ENCODE measurements around the gene AFF3.

DNA sequence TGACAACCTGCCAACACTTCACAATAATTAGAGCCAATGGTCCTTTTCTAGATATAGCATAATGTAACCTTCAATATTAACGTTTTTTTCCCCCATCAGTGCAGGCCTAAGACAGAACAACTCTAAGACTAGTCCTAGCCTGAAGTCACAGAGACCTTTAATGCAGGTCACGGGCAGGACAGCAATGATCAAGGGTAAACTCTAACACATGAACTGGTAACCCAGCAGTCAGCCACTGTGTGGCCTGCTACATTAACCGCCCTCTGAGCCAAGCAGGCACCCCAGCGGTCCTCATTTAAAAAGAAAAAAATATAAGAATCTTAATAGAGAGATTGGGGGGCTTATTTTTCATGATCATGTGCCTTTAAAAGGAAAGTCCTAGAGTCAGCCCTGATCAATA lies 290.6 kb downstream of the AFF3 start:
- TF ChIP-seq, protein P1, sequence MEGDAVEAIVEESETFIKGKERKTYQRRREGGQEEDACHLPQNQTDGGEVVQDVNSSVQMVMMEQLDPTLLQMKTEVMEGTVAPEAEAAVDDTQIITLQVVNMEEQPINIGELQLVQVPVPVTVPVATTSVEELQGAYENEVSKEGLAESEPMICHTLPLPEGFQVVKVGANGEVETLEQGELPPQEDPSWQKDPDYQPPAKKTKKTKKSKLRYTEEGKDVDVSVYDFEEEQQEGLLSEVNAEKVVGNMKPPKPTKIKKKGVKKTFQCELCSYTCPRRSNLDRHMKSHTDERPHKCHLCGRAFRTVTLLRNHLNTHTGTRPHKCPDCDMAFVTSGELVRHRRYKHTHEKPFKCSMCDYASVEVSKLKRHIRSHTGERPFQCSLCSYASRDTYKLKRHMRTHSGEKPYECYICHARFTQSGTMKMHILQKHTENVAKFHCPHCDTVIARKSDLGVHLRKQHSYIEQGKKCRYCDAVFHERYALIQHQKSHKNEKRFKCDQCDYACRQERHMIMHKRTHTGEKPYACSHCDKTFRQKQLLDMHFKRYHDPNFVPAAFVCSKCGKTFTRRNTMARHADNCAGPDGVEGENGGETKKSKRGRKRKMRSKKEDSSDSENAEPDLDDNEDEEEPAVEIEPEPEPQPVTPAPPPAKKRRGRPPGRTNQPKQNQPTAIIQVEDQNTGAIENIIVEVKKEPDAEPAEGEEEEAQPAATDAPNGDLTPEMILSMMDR (IDR thresholded peaks at IDR 0.05 in 2 of 3, conservative IDR thresholded peaks at IDR 0.05 in 1 of 3; ENCODE audit: borderline replicate concordance in 1 of 3, insufficient read depth in 1 of 3, low read depth in 2 of 3, low read length in 2 of 3) = no peak
- TF ChIP-seq TCF7L2 (IDR thresholded peaks at IDR 0.05; ENCODE audit: borderline replicate concordance, extremely low read depth, insufficient read depth, insufficient read length) (no peak), JUND (IDR thresholded peaks at IDR 0.05) (no peak), CEBPB (IDR thresholded peaks at IDR 0.05; ENCODE audit: low read depth) (no peak), POLR2AphosphoS5 (IDR thresholded peaks at IDR 0.05; ENCODE audit: low read depth, low read length) (no peak), POLR2A (IDR thresholded peaks at IDR 0.05; ENCODE audit: borderline replicate concordance, extremely low read depth, insufficient read depth, insufficient read length) (no peak), EZH2 (IDR thresholded peaks at IDR 0.05) (no peak), EGR1 (IDR thresholded peaks at IDR 0.05; ENCODE audit: low read depth) (no peak), RAD21 (IDR thresholded peaks at IDR 0.05; ENCODE audit: low read depth) (no peak), SIN3A (IDR thresholded peaks at IDR 0.05; ENCODE audit: low read depth) (no peak), ZFX (IDR thresholded peaks at IDR 0.05) (no peak)
- TF ChIP-seq, protein P2, sequence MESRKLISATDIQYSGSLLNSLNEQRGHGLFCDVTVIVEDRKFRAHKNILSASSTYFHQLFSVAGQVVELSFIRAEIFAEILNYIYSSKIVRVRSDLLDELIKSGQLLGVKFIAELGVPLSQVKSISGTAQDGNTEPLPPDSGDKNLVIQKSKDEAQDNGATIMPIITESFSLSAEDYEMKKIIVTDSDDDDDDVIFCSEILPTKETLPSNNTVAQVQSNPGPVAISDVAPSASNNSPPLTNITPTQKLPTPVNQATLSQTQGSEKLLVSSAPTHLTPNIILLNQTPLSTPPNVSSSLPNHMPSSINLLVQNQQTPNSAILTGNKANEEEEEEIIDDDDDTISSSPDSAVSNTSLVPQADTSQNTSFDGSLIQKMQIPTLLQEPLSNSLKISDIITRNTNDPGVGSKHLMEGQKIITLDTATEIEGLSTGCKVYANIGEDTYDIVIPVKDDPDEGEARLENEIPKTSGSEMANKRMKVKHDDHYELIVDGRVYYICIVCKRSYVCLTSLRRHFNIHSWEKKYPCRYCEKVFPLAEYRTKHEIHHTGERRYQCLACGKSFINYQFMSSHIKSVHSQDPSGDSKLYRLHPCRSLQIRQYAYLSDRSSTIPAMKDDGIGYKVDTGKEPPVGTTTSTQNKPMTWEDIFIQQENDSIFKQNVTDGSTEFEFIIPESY (IDR thresholded peaks at IDR 0.05; ENCODE audit: extremely low read depth, insufficient replicate concordance, low read length) = no peak
- TF ChIP-seq, protein P3, sequence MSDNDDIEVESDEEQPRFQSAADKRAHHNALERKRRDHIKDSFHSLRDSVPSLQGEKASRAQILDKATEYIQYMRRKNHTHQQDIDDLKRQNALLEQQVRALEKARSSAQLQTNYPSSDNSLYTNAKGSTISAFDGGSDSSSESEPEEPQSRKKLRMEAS (IDR thresholded peaks at IDR 0.05) = no peak

Data from HCT116 (cell line).